ENCODE measurements around the gene AHRR.
"Not testable (repeated sequence)": the region's sequence is repeated elsewhere in the genome, so short reads cannot be mapped to it uniquely, and the experiment has no call there.

AHRR gene

DNA sequence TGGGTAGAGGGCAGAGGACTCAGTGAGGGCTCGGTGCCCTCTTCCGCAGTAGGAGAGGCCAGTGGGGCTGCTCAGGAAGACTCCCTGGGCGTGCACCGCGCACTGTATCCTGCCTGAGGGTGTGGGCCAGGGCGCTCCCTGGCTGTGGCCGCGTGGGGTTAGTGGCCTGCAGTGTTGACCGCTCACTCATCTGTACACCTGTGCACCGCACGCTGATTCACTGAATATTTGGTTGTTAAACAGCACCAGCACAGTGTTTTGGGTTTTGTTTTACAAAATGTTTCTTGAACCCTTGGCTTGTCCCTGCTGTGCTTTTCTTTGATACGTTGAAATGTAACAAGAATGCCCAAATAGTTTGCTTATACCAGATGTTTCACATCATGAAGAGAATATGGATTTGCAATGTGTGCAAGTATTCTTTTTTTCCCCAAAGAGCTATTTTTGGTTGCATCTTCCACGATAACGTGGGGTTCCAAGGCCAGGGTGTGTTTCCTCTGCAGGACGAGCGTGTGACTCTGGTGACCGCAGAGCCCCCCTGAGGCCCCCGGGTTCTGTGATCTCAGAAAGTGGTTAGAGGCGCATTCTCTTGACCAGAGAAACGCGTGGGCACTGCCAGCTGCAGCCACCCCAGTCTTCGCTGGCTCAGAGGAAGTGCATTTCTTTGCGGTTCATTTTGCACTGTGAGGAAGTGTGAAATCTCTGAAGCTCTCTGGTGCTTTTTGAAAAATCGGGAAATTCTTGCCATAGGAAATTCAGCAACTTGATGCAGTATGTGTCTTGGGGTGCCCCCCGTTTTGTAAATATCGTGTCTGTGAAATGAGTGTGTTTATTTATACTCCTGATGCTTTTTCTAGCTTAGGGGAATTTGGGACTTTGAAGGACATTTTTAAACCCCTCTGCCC lies 46.9 kb downstream of the AHRR start:
- FAIRE-seq = no peak

DNA sequence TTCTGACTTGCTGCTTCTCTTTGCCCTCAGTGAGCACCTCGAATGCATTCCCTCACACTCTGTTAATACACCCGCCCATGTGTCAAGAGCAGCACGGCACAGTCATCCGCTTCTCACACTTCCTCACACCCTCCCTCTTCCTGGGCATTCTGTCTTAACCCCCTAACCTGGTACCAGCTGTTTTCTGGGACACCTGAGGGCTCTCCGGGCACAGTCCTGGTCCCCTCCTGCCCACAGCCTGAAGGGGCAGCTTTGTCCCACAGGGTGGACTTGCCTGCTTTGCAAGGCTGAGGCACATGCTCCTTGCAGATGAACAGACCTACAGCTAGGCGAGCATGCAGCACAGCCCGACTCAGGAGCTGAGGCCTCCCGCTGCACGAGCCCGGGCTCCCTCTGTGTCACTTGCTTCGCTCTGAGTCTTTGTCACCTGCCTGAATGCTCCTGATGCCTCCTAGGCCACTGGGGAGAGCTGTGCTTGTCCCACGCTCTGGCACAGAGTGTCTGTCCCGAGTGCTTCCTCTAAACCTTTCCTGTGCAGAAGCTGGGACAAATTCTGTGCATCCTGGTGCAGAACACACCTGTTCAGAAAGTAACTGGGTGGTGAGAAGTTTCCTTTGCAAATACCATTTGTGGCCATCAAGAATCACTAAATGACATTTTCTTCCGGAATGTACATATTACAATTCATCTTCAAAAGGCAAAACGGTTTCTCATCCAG lies 47.8 kb downstream of the AHRR start:
- FAIRE-seq = no peak

DNA sequence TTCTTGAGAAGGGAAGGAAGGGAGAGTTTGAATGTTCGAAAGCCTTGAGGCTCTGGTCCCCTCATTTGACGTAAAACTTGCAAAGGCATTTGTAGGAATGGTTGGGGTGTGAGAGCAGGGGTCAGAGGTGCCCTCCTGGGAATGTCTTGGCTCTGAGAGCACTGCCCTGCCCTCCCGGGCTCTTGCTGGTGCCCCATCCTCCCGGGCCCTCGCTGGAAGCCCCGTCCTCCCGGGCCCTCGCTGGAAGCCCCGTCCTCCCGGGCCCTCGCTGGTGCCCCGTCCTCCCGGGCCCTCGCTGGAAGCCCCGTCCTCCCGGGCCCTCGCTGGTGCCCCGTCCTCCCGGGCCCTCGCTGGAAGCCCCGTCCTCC lies 48.3 kb downstream of the AHRR start:
- FAIRE-seq = not testable (repeated sequence)

DNA sequence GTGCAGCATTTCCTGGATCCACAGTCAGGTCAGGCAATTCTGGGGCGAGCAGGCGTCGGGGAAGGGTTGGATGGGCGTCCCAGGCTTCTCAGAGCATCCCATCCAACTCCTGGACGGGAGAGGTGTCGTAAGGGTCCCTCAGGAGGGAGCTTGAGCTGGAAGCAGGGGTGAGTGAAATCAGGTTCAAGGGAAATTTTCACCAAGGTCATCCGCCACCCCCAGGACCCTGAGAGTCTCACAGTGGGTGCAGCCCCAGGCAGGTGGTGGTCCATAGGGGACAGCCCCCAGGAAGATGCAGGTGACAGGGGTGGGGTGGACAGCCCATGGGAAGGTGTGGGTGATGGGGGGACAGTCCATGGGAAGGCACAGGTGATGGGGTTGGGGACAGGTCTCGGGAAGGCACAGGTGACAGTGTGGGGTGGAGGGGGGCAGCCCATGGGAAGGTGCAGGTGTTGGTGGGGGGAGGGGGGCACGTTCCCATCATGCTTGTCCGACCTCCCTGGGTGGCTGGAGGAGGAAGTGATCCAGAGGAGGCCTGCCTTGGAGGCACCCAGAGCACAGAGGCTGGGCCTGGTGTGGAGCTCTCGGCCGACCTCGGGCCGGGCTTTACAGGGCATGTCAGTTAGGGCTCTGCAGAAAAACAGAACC lies 48.9 kb downstream of the AHRR start:
- FAIRE-seq = no peak

DNA sequence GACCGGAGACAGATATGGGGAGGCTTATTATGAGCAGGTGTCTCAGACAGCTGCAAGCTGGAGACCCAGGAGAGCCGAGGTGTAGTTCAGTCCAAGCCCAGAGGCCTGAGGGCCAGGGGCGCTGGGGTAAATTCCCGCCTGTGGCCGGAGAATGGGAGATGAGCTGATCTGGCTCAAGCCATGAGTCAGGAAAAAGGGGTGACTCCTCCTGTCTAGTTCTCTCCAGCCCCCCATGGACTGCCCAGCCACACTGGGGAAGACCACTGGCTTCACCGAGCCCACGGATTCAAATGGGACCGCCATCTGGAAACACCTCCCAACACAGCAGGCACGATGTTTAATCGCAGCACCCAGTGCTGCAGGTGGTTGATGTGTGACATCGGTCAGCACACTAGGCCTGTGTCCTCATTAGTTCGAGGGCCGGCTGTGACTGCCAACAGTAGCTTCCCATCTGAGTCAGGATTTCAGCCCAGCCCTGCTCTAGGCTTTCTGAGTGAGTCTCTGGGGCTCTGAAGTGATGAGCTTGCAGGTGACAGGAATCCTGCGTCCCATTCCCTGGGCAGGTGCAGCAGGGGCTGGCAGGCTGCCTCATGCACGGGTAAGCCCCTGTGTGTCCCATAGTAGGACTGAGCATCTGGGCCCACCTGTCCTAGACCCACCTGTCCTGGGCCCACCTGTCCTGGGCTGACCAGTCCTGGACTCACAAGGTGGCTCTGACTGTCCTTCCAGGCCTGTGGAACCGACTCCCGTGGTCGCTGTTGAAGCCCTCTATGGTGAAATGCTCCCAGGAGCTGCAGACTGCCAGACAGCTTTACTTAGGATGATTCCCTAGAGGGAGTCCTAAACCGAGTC lies 49.7 kb downstream of the AHRR start:
- FAIRE-seq = no peak

DNA sequence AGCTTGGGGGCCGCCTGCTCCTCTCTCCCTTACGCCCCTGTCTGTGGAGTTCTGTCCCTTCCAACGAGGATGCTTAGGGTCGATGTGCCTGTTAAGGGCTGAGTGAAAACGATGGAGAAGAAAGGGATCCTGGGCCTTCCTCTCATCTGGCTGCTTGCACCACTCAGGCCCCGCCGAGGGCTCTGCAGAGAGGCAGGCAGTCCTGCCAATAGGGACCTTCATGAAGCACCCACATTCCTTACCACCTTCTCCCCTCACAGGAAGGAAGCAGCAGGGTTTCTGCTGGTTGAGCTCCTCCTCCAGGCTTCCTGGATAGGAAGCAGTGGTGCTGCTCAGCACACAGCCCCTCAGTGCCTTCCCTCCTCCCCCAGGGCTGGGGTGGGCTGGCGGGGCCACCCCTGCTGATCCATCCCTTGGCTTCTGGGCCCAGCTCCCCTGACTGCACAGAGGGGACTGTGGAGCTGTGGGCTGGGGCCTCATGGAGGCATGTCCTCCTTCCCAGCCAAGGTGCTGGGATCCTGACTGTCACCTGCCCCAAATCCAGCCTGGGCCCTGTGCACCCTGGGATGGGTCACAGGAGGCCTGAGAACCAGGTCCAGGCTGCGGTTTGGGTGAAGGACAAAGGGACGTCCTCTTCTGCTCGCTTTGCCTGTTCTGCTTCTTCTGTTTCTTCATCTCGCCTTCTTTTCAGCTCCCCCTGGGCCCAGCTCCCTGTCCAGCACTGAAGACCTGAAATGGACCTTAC lies 50.5 kb downstream of the AHRR start:
- FAIRE-seq = no peak

DNA sequence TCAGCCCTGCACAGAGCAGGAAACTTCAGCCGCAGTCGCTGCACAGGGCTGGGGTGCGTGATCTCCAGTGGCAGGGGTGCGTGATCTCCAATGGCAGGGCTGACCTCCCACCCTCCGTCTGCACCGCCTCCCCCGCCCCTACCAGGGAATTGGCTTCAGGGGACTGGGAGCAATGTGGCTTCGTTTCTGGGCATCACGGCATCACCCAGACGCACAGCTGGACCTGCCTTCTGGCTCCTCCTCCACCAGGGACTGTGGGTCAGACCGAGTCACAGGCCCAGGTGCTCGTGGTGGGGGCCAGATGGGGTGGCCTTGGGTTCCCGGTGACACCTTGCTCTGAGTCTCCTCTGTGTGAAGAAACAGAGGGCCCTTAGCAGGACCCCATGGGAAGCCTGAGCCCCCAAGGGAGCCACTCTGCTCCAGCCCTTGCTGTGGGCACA lies 51.1 kb downstream of the AHRR start:
- no peak for FAIRE-seq

DNA sequence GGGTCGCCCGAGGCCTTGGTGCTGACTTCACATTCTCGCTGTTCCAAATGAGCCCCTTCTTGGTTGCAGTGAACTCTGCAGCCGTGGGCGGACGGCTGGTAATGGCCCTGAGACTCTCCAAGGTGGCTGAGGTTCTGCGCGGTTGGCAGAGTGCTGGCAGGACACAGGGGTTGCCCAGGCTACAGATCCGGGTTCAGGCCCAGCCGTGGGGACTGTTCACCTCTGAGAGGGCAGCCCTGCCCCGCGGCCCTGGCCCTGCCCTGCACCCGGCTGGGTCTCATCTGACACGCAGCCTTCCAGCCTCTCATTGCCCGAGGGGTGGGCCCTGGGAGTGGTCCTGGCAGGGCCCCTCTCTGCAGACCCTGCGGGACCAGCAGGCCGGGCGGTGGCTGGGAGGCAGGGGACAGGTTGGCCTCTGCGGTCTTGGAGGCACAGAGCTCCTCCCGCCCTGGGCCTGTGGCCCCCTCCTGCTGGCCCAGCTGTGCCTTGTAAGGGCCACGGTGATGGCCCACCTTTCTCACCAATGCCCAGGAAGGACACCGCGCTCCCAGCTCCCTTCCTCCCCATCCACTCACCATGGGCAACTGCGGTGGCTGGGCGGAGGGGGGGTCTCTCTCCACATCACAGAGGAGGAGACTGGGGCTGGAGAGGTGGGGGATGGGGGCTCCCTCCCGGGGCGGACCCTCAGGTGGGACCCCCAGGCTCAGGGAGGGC lies 51.6 kb downstream of the AHRR start:
- FAIRE-seq = no peak

DNA sequence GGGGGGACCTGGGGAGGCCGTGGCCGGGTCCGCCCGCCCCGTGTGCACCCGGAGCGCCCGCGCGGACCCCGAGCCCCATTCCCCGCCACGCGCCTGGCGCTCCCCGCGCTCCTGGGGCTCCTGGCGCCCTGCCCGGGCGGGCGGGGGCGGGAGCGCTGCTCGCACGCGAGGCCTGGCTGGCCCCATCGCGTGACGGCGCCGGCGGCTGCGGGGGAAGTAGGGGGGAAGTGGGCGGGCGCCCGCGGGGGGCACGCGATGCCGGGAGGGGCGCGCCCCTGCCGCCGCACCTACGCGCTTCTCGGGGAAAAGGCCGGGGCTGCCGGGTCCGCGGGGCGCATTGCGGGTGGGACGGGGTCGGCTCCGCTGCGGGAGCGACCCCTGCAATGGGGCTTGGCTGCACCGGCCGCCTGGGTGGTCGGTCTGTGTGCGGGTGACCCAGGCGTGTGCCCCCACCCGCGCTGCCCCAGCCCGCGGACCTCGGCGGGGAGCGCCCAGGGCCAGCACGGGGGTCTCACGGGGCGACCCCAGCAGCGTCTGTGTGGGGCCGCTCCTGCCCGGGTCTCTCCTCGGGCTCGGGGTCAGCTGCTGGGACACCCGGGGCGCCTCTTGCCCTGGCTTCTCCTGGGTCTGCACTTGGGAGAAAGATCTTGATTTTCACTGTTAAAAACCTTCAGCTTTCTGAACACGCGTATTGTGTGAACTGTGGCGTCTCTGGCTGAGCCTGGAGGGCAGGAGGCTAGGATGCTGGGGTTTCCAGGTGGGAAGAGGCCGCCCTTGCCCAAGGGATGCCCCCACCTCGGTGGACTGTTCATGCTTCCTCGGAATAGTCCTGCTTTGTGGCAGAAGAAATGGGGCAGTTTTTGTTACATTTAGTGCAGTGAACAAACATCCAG lies 52.4 kb downstream of the AHRR start:
- FAIRE-seq = no peak

DNA sequence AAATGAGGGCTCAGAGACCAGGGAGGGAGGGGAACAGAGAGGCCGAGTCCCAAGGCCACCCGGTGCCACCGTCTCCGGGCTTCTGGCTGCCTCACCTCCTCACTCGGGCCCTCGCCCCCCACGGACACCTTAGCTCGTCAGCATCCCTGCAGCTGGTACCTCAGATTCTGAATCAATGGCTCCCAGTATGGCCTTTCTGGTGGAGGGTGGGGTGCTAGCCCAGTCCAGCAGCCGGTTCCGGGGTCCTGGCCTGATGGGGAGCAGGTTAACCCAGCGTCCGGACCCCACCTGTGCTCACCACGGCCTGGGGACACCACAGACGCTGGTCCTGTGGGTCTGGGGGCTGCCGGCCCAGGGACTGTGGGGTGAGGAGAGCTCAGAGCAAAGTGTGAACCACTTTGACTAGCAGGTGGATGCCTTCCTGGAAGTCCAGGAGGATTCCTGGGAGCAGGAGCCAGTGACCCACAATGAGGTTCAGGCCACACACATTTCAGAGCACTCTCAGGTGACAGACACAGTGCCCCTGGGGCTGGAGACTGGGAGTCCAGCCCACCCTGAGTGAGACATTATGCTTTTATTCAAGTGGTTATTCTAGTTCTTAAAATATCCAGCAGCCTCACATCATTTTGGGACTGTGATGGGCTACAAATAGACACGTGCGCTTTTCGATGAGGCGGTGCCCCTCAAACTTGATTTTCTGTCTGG lies 53.3 kb downstream of the AHRR start:
- FAIRE-seq = no peak

DNA sequence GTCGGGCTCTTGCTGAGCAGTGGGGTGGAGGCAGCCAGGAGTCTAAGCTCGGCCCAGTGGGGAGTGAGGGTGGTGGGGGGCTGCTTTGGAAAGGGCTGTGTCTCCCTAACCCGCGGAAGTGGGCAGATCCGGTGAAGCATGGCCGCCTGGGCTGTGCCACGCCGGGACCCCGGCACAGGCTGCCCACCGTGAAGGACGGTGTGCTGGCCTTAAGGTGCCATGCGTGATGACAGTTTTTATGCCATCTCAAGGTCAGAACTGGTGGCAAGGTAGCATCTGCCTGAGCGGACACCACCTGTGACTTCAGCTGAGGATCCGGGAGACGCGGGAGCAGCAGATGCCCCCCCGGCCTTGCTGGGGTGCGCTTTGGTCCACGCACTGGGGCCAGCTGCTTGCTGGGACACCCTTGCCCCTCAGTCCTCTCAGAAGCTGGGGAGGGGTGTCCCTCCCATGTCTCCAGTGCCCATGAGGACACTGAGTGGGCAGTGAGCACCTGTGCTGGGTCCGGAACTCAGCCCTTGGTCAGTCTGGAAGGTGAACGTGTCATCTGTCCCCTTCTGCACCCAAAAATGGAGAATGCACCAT lies 53.9 kb downstream of the AHRR start:
- FAIRE-seq = no peak

DNA sequence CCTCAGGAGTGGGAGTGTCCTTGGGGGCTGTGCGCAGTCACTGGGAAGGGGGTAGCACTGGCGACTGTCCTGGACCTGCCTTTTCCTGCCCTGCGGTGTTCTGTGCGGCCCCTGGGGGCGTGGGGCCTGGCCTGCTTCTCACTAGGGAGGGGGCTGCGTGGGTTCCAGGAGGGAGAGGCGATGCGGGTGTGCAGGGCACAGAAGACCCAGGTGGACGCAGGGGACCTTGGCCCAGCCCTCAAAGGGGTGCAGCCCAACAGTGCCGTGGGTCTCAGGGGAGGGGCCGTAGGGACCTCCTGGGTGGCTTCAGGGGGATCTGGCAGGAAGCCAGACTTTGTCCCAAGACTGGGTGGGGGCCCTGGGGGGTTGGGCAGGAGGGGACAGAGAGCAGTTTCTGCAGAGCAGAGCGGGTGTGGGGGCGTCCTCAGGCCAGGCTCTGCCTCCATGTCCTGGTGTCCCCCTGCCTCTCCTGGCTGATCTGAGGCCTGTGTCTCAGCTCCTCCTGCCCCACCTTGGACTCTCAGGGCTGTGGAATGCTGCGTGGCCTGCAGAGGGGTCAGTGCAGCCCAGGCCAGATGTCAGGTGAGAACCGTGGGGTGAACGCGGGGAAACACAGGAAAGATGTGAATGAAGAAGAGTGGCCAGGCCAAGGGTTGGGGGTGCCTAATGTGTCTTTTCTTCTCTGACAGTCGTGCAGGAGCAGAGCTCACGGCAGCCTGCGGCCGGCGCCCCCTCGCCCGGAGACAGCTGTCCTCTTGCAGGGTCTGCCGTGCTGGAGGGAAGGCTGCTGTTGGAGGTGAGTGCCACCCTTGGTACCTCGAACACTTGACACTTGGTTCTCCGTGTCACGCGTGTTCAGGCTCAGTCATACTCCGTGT lies 54.6 kb downstream of the AHRR start:
- FAIRE-seq = no peak

DNA sequence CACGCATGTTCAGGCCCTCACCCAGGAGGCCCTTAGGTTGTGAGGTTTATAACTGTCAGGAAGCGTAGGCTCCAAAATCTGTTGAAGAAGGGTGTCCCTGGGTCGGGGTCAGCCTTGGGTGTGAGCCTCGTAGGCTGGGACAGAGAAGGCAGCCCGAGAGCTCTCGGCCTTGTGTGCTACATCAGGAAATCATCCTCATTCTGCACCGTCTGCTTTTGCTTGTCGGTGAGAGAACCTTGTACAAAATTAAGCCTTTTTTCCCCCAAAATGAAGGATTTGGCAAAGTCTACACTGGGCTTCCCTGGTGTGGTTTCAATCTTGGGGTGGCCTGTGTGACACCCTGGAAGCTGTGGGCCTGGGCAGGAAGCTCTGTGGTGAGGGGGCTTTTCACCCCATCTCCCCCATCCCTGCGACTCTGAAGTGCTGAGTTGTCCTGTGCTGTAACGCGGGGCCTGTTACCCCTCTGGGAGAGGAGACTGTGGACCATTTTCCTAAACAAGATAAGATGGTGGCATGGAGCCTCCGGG lies 55.3 kb downstream of the AHRR start:
- FAIRE-seq = no peak

DNA sequence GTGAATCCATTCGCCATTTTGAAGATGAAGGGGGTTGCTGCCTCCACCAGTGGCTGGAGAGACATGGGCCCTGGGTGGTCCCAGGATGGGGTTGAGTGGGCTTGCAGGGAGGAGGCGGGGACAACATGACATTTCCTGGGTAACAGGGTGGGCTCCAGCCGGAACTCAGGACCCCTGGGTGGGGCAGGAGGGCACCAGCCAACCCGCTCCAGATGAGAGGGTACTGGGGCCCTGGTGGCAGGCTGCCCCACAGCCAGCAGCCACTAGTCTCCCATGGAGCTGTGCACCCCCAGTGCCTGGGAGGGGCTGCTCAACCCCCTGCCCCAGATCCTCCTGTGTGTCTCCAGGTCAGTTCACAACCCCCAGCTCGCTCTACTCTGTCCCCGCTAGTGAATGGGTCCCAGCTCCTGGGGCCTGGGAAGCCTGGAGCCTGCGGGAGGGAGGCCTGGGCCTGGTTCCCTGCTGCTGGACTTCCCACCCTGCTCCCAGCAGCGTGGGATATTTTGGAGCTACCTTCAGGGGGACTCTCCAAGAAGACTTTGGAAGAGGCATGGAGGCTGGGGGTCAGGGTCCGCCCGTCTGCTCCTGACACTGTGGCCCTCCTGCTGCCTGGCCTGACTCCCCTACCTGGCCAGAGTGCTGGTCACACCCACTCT lies 55.9 kb downstream of the AHRR start:
- FAIRE-seq = no peak

DNA sequence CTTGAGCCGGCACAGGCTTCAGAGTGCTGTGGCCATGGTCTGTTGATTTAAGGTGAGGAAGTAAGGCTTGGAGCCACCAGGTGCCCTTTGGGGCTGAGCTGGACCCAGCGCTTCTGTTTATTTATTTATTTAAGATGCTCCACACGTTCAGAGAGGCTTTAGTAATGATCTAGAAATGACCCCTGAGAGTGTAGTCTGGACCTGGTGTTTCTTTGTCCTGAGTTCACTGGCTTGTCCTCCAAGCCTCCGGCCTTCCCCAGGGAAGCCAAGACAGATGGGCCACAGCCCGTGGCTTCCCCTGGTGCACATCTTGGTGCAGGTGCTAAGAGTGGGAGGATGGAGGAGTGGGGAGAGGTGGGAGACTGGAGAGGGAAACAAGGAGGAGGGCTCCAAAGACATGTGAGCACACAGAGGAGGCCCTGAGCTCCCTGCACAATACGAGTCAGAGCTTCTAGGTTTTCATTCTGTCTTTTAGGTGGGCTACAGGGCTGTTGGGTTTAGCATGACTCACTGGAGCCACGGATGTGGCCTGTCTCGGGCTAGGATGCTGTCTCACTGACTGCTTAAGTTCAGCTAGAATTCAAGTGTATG lies 56.9 kb downstream of the AHRR start:
- FAIRE-seq = no peak

DNA sequence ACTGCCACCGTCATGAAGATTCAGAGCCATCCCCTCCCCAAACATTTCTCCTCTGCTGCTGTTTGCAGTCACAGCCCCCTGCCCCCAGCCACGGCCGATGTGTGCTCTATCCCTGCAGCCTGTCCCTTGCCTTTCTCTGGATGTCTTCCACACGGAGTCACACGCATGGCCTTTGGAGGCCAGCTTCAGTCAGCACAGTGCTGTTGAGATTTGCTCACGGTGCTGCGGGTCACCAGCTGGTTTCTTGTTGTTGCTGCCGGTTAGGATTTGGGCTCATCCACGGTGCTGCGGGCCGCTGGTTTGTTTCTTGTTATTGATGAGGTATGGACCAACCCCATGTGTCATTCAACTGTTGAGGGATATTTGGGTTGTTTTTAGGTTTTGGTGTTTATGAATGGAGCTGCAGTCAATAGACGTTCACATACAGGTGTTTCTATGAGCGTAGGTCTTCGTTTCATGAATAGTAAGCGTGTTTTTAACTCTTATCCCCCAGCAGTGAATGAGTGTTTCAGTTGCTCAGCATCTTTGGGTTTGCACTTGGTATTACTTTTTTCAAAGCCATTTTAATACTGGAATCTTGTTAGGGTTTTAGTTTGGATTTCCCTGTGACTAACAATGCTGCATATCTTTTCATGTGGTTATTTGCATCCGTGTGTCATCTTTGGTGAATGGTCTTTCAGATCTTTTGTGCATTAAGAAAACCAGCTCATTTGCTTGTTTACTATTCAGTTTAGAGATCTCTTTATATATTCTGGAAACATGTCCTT lies 57.6 kb downstream of the AHRR start:
- no peak for FAIRE-seq

Data from islet of Langerhans (tissue), 1 donor.